NCI-H146 treated with DMSO at 0.1 percent for 48 hours (cell line): ENCODE measurements around the gene CDC14A.

Source experiments
- DNase-seq: peaks from one replicate; lab custom pipeline; 2025; ENCODE audit not compliant: unreplicated experiment; lab: John Stamatoyannopoulos, UW

CDC14A gene

DNA sequence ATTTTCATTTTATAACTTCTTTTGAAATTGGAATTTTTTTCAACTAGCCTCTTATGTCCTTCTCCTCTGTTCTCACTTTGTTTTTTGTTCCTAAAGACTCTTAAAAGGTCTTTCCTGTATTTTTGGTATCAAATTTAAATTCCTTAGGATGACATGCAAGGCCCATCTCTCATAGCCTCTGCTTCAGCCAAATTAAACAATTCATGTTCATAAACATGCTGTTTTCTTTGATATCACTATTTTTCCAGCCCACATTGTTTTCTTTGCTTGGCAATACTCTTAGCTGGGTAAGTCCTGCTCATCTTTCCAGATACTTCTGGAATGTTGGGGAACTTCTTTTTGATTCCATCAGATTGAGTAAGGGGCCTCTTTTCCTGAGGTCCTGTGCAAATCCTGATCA, 129.9 kb downstream of the CDC14A start:
- DNase-seq: no peak

DNA sequence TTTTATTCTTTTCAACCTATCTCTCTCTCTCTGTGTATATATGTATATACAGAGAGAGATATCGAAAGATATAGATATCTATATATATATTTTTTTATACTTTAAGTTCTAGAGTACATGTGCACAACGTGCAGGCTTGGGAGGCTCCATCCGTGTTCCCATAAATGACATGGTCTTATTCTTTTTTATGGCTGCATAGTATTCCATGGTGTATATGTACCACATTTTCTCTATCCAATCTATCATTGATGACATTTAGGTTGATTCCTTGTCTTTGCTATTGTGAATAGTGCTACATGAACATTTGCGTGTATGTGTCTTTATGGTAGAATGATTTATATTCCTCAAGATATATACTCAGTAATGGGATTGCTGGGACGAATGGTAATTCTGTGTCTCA, 130.4 kb downstream of the CDC14A start:
- no peak for DNase-seq

DNA sequence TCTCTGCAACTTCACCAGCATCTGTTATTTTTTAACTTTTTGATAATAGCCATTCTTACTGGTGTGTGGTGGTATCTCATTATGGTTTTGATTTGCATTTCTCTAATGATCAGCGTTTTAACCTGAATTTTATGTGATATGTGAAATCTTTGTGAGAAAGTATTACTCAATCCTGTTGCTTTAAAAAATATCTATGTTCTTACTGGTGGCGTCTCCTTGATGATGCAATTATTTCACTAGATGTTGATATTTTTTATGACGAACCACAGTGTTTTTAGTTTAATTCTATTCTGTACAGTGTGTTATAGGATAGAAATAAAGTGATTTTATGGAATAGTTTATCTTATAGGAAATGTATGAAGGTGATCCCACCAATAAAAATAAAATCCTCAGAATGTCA, 130.9 kb downstream of the CDC14A start:
- DNase-seq: no peak

GRCh38 chr1:100485855-100486258, 133.6 kb downstream of the CDC14A start:
- DNase-seq: peak; percentile 13

- no peak for DNase-seq
Observed at GRCh38 chr1:100494393-100495084, 142.2 kb downstream of the CDC14A start.

DNA sequence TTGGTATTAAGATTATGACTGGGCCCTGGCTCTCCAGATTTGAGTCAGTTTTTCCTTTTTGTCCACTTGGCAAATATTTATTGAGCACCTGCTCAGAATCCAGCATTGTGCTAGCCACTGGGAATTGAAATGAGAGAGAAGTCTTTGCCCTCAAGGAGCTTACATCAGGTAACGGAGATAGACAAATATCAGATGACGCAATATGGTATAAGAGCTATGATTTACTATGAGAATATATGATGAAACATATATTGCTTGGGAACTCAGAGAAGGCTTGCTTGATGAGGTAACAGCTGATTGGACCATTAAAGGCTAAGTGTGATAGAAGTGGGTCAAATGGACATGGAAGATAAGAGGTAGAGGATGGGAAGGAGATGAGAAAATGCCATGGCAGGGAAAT, 144.6 kb downstream of the CDC14A start:
- no peak for DNase-seq

DNA sequence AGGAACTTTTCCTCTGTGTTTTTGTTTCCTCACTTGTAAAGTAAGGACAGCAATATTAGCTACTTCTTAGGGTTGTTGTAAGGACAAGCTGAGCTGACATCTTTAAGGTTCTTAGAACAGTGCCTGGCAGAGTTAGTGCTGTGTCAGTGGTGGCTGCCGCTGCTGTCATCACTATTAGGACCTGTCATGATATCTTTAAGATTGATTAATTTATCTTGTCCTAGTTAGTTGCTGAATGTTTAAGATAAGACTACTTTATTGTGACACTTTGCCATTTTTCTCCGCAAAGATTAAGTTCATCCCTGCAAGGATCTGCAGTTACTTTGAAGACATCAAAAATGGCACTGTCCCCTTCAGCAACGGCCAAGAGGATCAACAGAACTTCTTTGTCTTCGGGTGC, 145.5 kb downstream of the CDC14A start:
- no peak for DNase-seq

DNA sequence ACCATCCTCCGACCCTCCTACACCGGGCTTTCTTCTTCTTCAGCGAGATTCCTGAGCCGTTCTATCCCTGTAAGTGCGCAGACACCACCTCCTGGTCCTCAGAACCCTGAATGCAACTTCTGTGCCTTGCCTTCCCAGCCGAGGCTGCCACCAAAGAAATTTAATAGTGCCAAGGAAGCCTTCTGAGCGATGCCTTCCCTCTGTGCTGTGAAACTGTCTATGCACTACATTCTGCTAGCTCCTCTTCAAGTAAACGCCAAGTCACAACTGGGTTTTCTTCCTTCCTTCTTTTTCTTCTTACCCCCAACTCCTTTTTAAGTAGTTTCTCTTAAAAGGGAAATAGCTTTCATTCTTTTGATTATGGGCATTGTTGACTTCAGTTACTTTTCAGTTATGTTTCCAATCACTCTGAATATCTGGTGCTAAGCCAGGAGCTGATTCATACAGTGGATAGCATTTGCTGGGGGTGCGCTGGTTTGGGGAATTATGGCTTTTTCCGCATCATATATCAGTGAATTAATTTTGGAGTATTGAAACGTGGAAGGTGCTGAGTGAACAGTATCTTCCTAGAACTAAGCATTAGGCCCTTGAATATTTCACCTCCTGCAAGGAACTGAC, 147.0 kb downstream of the CDC14A start:
- no peak for DNase-seq

DNA sequence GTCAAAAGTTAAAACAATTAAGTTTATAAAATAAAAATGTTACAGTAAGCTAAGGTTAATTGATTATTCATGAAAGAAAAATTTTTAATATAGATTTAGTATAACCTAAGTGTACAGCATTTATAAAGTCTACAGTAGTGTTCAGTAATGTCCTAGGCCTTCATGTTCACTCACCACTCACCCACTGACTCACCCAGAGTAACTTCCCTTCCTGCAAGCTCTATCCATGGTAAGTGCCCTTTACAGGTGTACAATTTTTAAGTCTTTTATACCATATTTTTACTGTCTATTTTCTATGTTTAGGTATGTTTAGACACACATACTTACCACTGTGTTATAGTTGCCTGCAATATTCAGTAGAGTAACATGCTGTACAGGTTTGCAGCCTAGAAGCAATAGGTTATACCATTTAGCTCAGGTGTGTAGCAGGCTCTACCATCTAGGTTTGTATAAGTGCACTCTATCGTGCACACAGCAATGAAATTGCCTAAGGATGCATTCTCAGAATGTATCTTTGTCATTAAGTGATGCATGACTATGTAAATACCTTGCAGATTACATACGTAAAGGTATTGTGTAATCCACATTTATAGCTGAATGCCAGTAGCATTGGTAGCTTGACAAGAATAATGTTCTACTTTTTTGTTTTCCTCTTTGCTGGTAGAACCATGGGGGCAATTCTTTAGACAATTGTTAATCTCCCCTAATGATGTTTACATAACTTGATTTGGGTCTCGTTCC, 149.9 kb downstream of the CDC14A start:
- peak; percentile 15 for DNase-seq

DNA sequence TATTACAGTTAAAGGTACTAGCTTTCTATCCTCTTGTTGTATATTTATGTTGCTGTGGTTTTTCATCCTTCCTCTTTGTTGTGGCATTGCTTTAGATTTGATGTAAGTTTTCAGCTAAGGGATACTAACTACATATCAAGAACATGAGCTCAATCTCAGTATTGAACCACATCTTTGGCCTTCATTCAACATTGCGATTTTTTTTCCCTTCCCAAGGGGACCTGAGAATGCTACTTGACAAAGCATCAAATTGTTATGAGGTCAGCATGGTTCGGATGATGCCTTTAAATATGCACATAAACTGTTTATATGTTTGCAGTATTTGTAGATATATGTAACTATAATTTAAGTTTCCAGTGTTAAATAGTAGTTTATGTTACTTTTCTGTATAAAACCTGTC, 153.9 kb downstream of the CDC14A start:
- DNase-seq: no peak

GRCh38 chr1:100510451-100510850, 158.1 kb downstream of the CDC14A start:
- DNase-seq: no peak

GRCh38 chr1:100511058-100511457, 158.8 kb downstream of the CDC14A start:
- no peak for DNase-seq

DNA sequence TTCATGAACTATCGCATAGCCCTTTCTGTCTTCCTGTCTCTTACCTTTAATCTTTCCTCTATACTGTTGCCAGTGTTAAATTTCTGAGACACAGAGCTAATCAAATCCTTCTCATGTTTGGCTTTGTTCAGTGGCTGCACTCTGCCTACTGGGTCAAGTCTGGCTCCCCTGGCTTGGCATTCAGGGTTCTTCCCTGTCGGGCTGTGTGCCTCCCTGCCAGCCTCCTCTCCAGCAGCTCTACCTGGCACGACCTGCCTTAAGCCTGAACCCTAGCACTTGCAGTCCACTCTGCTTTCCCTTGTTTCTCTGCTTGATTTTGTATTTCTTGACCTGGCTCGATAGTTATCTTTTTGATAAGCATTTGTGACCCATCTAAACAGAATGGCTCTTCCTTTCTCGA, 159.5 kb downstream of the CDC14A start:
- no peak for DNase-seq

- DNase-seq: no peak
Observed at GRCh38 chr1:100512803-100513352, 160.6 kb downstream of the CDC14A start.

DNA sequence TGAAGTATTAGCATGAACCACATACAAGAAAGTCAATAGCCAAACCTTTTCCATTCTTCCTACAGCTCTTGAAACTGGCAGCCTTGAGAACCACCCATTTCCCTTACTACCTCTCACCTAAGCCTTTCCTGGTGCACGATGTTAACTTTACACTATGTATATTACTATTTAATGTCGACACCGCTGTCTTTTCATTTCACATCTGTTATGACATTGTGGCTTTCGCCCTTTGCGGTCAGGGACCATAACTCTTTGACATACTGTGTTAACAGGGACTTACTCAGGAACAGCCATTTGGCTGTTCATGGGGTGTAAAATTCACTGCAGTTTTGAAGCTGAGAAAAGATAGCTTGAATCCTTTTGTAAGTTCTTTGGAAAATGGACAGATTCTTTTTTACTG, 164.6 kb downstream of the CDC14A start:
- DNase-seq: no peak

GRCh38 chr1:100517515-100517914, 165.2 kb downstream of the CDC14A start:
- DNase-seq: no peak

- no peak for DNase-seq
Observed at GRCh38 chr1:100518023-100518422, 165.7 kb downstream of the CDC14A start.

DNA sequence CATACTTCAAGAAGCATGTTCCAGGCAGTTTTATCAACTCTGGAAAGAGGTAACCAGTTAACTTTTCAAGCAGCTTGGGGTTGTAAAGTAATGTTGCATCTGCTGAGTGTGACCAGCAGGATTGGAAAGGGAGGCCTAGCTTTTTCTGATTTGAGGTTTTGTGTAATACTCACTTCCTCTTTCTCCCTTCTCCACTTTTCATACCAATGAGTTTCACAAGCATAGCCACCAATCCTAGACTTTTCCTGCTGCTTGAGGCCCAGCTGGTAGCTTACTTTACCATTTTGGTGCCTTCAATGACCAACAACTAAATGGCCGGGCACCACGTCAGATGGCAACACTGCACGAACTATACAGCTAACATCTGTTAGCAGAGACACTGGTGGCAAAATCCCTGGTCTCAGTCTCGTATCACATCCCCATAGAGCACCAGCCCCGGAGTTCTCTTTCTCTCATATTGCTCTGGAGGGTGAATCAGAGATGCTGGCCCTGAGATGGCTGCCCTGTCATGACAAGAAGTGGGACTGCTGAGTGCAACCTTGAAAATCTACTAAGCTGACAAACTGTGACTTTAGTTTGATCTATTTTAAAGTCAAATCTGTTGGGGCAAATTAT, 170.8 kb downstream of the CDC14A start:
- DNase-seq: no peak

DNA sequence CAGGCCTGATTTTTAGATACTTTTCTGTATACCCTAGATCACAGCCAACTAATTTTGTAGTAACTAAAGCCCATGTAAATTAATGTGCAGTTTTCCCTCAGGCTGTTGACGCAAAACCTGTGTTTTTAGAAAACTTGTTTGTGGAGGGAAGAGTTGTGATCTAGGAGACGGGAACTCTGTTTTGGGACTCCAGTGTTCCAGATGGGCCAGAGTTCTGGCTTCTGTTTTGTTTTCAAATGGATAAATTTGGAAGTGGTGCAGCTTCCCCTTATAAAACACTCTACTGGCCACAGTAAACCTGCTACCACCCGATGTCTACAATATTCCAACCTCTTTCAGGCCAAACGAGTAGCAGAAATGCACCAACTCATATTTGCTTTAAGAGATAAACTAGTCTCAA, 172.0 kb downstream of the CDC14A start:
- no peak for DNase-seq

- DNase-seq: no peak
Observed at GRCh38 chr1:100526894-100527293, 174.6 kb downstream of the CDC14A start.

- DNase-seq: no peak
Observed at GRCh38 chr1:100528871-100529270, 176.6 kb downstream of the CDC14A start.

- no peak for DNase-seq
Observed at GRCh38 chr1:100530141-100530540, 177.8 kb downstream of the CDC14A start.
